ENCODE measurements around the gene CRADD. TPM values are rescaled to one million over a fixed set of nuclear protein-coding genes. Genes with fewer than 3 reads are reported as not detected.

The CRADD gene
- total RNA-seq, 4 donors from 2014 or later: 11.8 to 49.5 (median 31.4) TPM

DNA sequence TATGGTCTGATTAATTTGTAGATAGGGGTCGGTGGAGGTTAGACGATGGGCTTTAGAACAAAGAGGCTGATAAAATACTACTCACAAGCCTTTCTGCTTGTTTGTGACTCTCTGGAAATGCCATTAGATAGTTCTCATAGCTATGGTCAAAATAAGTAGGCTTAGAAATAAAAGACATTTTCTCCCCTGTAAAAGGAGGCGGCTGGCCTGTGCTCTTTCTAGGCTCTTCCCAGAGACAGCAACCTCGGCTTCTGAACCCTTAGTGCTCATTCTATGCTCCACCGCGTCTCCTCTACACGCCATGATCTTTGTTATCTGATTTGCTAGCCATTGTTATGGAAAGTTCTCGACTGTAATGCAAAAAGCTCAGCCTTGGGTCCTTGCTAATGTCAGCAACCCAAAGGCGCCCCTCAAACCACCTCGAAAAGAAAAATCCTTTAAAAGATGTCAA, 64.5 kb downstream of the CRADD start:
- Histone ChIP-seq H3K4me1 (peaks cover 7 to 76% (median 14%) of the 10 kb centered on the region in 3 donors), H3K9me3 (no peaks in the 10 kb centered on the region), H3K36me3 (no peaks in the 10 kb centered on the region), H3K27ac (peak overlapping the region; percentile 86 to 97 (median 90)), H3K4me3 (peak overlapping the region; percentile 62 to 64), H3K27me3 (no peaks in the 10 kb centered on the region)
- no peak for TF ChIP-seq POLR2A (IDR thresholded peaks at IDR 0.05)
- TF ChIP-seq POLR2AphosphoS5 (IDR thresholded peaks at IDR 0.05): no peak
- TF ChIP-seq, protein P1, sequence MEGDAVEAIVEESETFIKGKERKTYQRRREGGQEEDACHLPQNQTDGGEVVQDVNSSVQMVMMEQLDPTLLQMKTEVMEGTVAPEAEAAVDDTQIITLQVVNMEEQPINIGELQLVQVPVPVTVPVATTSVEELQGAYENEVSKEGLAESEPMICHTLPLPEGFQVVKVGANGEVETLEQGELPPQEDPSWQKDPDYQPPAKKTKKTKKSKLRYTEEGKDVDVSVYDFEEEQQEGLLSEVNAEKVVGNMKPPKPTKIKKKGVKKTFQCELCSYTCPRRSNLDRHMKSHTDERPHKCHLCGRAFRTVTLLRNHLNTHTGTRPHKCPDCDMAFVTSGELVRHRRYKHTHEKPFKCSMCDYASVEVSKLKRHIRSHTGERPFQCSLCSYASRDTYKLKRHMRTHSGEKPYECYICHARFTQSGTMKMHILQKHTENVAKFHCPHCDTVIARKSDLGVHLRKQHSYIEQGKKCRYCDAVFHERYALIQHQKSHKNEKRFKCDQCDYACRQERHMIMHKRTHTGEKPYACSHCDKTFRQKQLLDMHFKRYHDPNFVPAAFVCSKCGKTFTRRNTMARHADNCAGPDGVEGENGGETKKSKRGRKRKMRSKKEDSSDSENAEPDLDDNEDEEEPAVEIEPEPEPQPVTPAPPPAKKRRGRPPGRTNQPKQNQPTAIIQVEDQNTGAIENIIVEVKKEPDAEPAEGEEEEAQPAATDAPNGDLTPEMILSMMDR (IDR thresholded peaks at IDR 0.05): no peak
- TF ChIP-seq EP300 (IDR thresholded peaks at IDR 0.05): no peak
- peak; percentile 17 for ATAC-seq
- 4 to 8% methylated on average over 10 of the region's 10 CpGs for WGBS, 2 donors (ENCODE audit: low coverage in 1 of 2)

- no peaks in the 10 kb centered on the region for H3K36me3 ChIP-seq
- H3K9me3 ChIP-seq: no peaks in the 10 kb centered on the region
- H3K27me3 ChIP-seq: no peaks in the 10 kb centered on the region
- peak overlapping the region; percentile 62 to 64 for H3K4me3 ChIP-seq
- WGBS, 2 donors (ENCODE audit: low coverage in 1 of 2): 1% methylated on average over 12 to 17 of the region's 45 CpGs
- peak; percentile 88 for ATAC-seq
- H3K27ac ChIP-seq: peak overlapping the region; percentile 86 to 97 (median 90)
- no peak for TF ChIP-seq EP300 (IDR thresholded peaks at IDR 0.05)
- peak; percentile 96 for TF ChIP-seq POLR2AphosphoS5 (IDR thresholded peaks at IDR 0.05)
- TF ChIP-seq, protein P1 (IDR thresholded peaks at IDR 0.05): peak in 3 of 4 experiments; percentile 52 to 58 (median 53)
- TF ChIP-seq POLR2A (IDR thresholded peaks at IDR 0.05): peak; percentile 36 to 42
- peaks cover 7 to 76% (median 10%) of the 10 kb centered on the region in 3 donors for H3K4me1 ChIP-seq
Measured at GRCh38 chr12:93742110-93742934, 65.1 kb downstream of the CRADD start.

GRCh38 chr12:93743229-93743998, 66.2 kb downstream of the CRADD start:
- TF ChIP-seq EP300 (IDR thresholded peaks at IDR 0.05): no peak
- no peak for TF ChIP-seq POLR2AphosphoS5 (IDR thresholded peaks at IDR 0.05)
- no peak for TF ChIP-seq POLR2A (IDR thresholded peaks at IDR 0.05)
- TF ChIP-seq, protein P1 (IDR thresholded peaks at IDR 0.05): no peak
- WGBS, 2 donors (ENCODE audit: low coverage in 1 of 2): 83 to 91% methylated on average over 8 to 9 of the region's 9 CpGs
- H3K4me3 ChIP-seq: peak overlapping the region; percentile 62 to 64
- H3K36me3 ChIP-seq: no peaks in the 10 kb centered on the region
- H3K4me1 ChIP-seq: peaks cover 0 to 70% (median 4%) of the 10 kb centered on the region in 3 donors
- no peaks in the 10 kb centered on the region for H3K27me3 ChIP-seq
- peak overlapping the region; percentile 86 to 97 (median 90) for H3K27ac ChIP-seq
- ATAC-seq: no peak
- no peaks in the 10 kb centered on the region for H3K9me3 ChIP-seq

DNA sequence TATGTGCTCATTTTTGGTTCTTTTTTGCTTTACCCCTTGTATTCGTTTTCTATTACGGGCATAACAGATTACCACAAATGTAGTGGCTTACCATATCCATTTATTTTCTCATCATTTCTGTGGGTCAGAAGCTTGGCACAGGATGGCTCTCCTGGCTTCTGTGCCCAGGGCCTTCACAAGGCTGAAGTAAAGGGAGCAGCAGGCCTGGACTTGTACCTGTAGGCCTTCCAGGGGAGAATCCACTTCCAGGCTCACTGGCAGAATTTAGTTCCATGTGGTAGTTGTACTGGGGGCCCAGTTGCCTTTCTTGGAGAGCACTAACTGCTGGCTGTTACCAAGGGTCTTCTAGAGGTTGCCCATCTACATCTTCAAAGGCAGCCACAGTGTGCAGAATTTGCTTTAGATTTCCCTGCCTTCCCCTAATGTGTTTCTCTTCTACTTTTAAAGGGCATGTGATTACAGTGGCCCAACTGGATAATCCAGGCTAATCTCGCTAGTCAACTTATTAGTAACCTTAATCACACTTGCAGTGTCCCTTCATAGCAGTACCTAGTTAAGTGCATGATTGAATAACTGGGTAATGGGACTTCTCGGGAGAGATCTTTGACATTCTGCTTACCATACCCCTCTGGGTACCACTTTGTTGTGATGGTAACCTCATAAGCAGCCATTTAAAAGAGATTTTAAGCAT, 67.0 kb downstream of the CRADD start:
- 86 to 90% methylated on average over 3 to 4 of the region's 4 CpGs for WGBS, 2 donors (ENCODE audit: low coverage in 1 of 2)
- TF ChIP-seq, protein P1 (IDR thresholded peaks at IDR 0.05): no peak
- TF ChIP-seq EP300 (IDR thresholded peaks at IDR 0.05) (no peak), POLR2A (IDR thresholded peaks at IDR 0.05) (no peak), POLR2AphosphoS5 (IDR thresholded peaks at IDR 0.05) (no peak)
- no peak for ATAC-seq
- Histone ChIP-seq H3K4me1 (peaks cover 0 to 69% (median 4%) of the 10 kb centered on the region in 3 donors), H3K36me3 (no peaks in the 10 kb centered on the region), H3K9me3 (no peaks in the 10 kb centered on the region), H3K27ac (peak overlapping the region in 3 of 4 donors; percentile 10 to 86 (median 54)), H3K27me3 (no peaks in the 10 kb centered on the region), H3K4me3 (no peak overlapping the region)
